ENCODE measurements around the gene ST3GAL3.

The ST3GAL3 gene

GRCh38 chr1:43914576-43915525 lies 207.5 kb downstream of the ST3GAL3 start:
- no peak for DNase-seq (ENCODE audit: low read depth)

GRCh38 chr1:43919906-43920305 lies 212.6 kb downstream of the ST3GAL3 start:
- DNase-seq (ENCODE audit: low read depth), result no peak

- no peak for DNase-seq (ENCODE audit: low read depth)
Measured at GRCh38 chr1:43921022-43921421, 213.7 kb downstream of the ST3GAL3 start.

- DNase-seq (ENCODE audit: low read depth), result no peak
Measured at GRCh38 chr1:43924516-43924915, 217.2 kb downstream of the ST3GAL3 start.

GRCh38 chr1:43925846-43926245 lies 218.5 kb downstream of the ST3GAL3 start:
- no peak for DNase-seq (ENCODE audit: low read depth)

GRCh38 chr1:43930168-43930948 lies 223.0 kb downstream of the ST3GAL3 start:
- no peak for DNase-seq (ENCODE audit: low read depth)

- no peak for DNase-seq (ENCODE audit: low read depth)
Measured at GRCh38 chr1:43930949-43931275, 223.6 kb downstream of the ST3GAL3 start.

GRCh38 chr1:43931711-43932660 lies 224.7 kb downstream of the ST3GAL3 start:
- no peak for DNase-seq (ENCODE audit: low read depth)

GRCh38 chr1:43932786-43933385 lies 225.6 kb downstream of the ST3GAL3 start:
- DNase-seq (ENCODE audit: low read depth), result no peak

GRCh38 chr1:43933386-43934100 lies 226.2 kb downstream of the ST3GAL3 start, which contains the start of gene ARTN:
Gene ARTN (plus strand): TSS chr1:43933801. CDS start chr1:43935657, 1,856 bp downstream.
- DNase-seq (ENCODE audit: low read depth), result no peak

GRCh38 chr1:43934101-43934985 lies 227.0 kb downstream of the ST3GAL3 start:
- DNase-seq (ENCODE audit: low read depth), result peak; percentile 20

GRCh38 chr1:43934986-43935324 lies 227.6 kb downstream of the ST3GAL3 start:
- no peak for DNase-seq (ENCODE audit: low read depth)

- no peak for DNase-seq (ENCODE audit: low read depth)
Measured at GRCh38 chr1:43935711-43936427, 228.5 kb downstream of the ST3GAL3 start.

- no peak for DNase-seq (ENCODE audit: low read depth)
Measured at GRCh38 chr1:43936431-43937151, 229.3 kb downstream of the ST3GAL3 start.

GRCh38 chr1:43937179-43937865 lies 230.0 kb downstream of the ST3GAL3 start:
- DNase-seq (ENCODE audit: low read depth), result no peak

- DNase-seq (ENCODE audit: low read depth), result no peak
Measured at GRCh38 chr1:43938383-43938782, 231.0 kb downstream of the ST3GAL3 start.

GRCh38 chr1:43938892-43939587 lies 231.7 kb downstream of the ST3GAL3 start:
- no peak for DNase-seq (ENCODE audit: low read depth)
